Measurements from ENCODE around the gene TRIM33.
A peak's percentile ranks its signal among the peaks of the same experiment; 100 is the strongest.

TRIM33 gene

GRCh38 chr1:114521396-114522263 is 10.6 kb upstream of the TRIM33 start:
- H2AFZ ChIP-seq (ENCODE audit: low read length) = no peak overlapping the region
- no peak overlapping the region for H3K27ac ChIP-seq (ENCODE audit: low read depth, low read length, poor library complexity, severe bottlenecking)
- H3K27me3 ChIP-seq (ENCODE audit: insufficient read depth, low read length) = no peaks in the 10 kb centered on the region

GRCh38 chr1:114517348-114517747 is 6.3 kb upstream of the TRIM33 start:
- Histone ChIP-seq H4K20me1 (ENCODE audit: insufficient read depth, low read length) (no peaks in the 10 kb centered on the region), H3K4me3 (ENCODE audit: low read depth, low read length, poor library complexity, severe bottlenecking) (no peak overlapping the region), H3K4me2 (ENCODE audit: low read length) (no peak overlapping the region), H3K4me1 (ENCODE audit: insufficient read depth, low read length, severe bottlenecking) (peaks cover 6% of the 10 kb centered on the region), H3K9ac (ENCODE audit: low read length) (no peak overlapping the region), H3K27ac (ENCODE audit: low read depth, low read length, poor library complexity, severe bottlenecking) (no peak overlapping the region), H3K27me3 (ENCODE audit: insufficient read depth, low read length) (no peaks in the 10 kb centered on the region), H3K9me2 (ENCODE audit: low read depth, low read length) (no peaks in the 10 kb centered on the region), H3K36me3 (ENCODE audit: insufficient read depth, low read length) (no peaks in the 10 kb centered on the region; the same call in 1 of the 2 replicates), H3K79me2 (ENCODE audit: insufficient read depth, low read length) (no peaks in the 10 kb centered on the region), H2AFZ (ENCODE audit: low read length) (no peak overlapping the region), H3K9me3 (ENCODE audit: low read length) (no peaks in the 10 kb centered on the region), H3F3A (ENCODE audit: insufficient read depth, low read length) (no peaks in the 10 kb centered on the region)
- no peak for TF ChIP-seq EZH2 (IDR thresholded peaks at IDR 0.05; ENCODE audit: borderline replicate concordance, low read length)
- no peak for TF ChIP-seq CTCF (IDR thresholded peaks at IDR 0.05; ENCODE audit: low read length)

More at GRCh38 chr1:114521396-114522263, 10.6 kb upstream of the TRIM33 start:
- Histone ChIP-seq H3K4me1 (ENCODE audit: insufficient read depth, low read length, severe bottlenecking) (no peaks in the 10 kb centered on the region), H3F3A (ENCODE audit: insufficient read depth, low read length) (no peaks in the 10 kb centered on the region), H3K9me3 (ENCODE audit: low read length) (no peaks in the 10 kb centered on the region), H3K9me2 (ENCODE audit: low read depth, low read length) (no peaks in the 10 kb centered on the region), H3K4me2 (ENCODE audit: low read length) (no peak overlapping the region), H4K20me1 (ENCODE audit: insufficient read depth, low read length) (no peaks in the 10 kb centered on the region), H3K36me3 (ENCODE audit: insufficient read depth, low read length) (no peaks in the 10 kb centered on the region; the same call in 1 of the 2 replicates), H3K79me2 (ENCODE audit: insufficient read depth, low read length) (no peaks in the 10 kb centered on the region), H3K4me3 (ENCODE audit: low read depth, low read length, poor library complexity, severe bottlenecking) (no peak overlapping the region), H3K9ac (ENCODE audit: low read length) (no peak overlapping the region)
- TF ChIP-seq CTCF (IDR thresholded peaks at IDR 0.05; ENCODE audit: low read length) (no peak), EZH2 (IDR thresholded peaks at IDR 0.05; ENCODE audit: borderline replicate concordance, low read length) (no peak)

GRCh38 chr1:114512595-114513280 is 1.7 kb upstream of the TRIM33 start:
- H3K27me3 ChIP-seq (ENCODE audit: insufficient read depth, low read length) = no peaks in the 10 kb centered on the region
- no peak overlapping the region for H2AFZ ChIP-seq (ENCODE audit: low read length)
- no peaks in the 10 kb centered on the region; the same call in 1 of the 2 replicates for H3K36me3 ChIP-seq (ENCODE audit: insufficient read depth, low read length)
- TF ChIP-seq EZH2 (IDR thresholded peaks at IDR 0.05; ENCODE audit: borderline replicate concordance, low read length) (no peak), CTCF (IDR thresholded peaks at IDR 0.05; ENCODE audit: low read length) (no peak)
- peak overlapping the region; percentile 80 for H3K4me2 ChIP-seq (ENCODE audit: low read length)
- peaks cover 31% of the 10 kb centered on the region for H3K4me1 ChIP-seq (ENCODE audit: insufficient read depth, low read length, severe bottlenecking)
- H3K9me2 ChIP-seq (ENCODE audit: low read depth, low read length) = no peaks in the 10 kb centered on the region
- H3F3A ChIP-seq (ENCODE audit: insufficient read depth, low read length) = no peaks in the 10 kb centered on the region
- no peaks in the 10 kb centered on the region for H3K9me3 ChIP-seq (ENCODE audit: low read length)
- no peak overlapping the region for H3K27ac ChIP-seq (ENCODE audit: low read depth, low read length, poor library complexity, severe bottlenecking)
- peak overlapping the region; percentile 100 for H3K4me3 ChIP-seq (ENCODE audit: low read depth, low read length, poor library complexity, severe bottlenecking)
- no peak overlapping the region for H3K9ac ChIP-seq (ENCODE audit: low read length)
- no peaks in the 10 kb centered on the region for H4K20me1 ChIP-seq (ENCODE audit: insufficient read depth, low read length)
- peaks cover 28% of the 10 kb centered on the region for H3K79me2 ChIP-seq (ENCODE audit: insufficient read depth, low read length)
